Measurements from ENCODE around the gene KCNE1. TPM values are rescaled to one million over a fixed set of nuclear protein-coding genes. Genes with fewer than 3 reads are reported as not detected.
"Not testable (repeated sequence)": the region's sequence is repeated elsewhere in the genome, so short reads cannot be mapped to it uniquely, and the experiment has no call there.

Gene KCNE1
- total and polyA plus RNA-seq, 4 donors = 0.28 to 7.2 (median 2.5) TPM

DNA sequence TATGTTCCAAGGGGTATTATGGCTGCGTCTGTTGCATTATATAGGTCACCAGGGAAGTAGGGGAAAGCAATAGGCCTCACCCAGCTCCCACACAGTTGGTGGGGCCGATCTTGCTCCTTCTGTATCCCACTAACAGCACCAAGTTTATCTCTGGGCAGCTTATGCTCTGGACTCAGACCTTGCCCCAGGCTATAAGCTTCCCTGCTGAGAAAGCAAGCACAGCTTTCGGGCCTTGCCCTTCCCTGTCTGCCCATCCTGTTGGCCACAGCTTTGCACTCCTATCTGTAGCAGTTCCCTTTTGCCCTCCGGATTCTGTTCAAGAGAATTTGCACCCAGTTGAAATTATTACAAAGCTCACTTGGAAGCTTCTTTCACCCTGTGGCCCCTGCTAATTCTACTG is 12.9 kb downstream of the KCNE1 start:
- no peaks in the 10 kb centered on the region for H3K27me3 ChIP-seq (ENCODE audit: control insufficient read depth in 1 of 2, insufficient read depth in 2 of 2, low read length in 1 of 2)
- peaks cover 8% of the 10 kb centered on the region for H3K9me3 ChIP-seq (ENCODE audit: control insufficient read depth, low read length)
- no peaks in the 10 kb centered on the region for H3K4me1 ChIP-seq (ENCODE audit: control insufficient read depth in 1 of 2, insufficient read depth in 2 of 2, low read length in 2 of 2)
- intact Hi-C loops (cut with DNase I) = no loop called here
- WGBS, 2 donors = 76 to 88% methylated on average over 4 of the region's 4 CpGs
- no peaks in the 10 kb centered on the region for H3K36me3 ChIP-seq (ENCODE audit: control insufficient read depth in 1 of 2, insufficient read depth in 2 of 2, low read length in 1 of 2)
- no peak for ATAC-seq (ENCODE audit: low FRiP score)
- H3K4me3 ChIP-seq (ENCODE audit: low read length in 2 of 2) = no peak overlapping the region
- no peak for DNase-seq
- no peak overlapping the region for H3K27ac ChIP-seq (ENCODE audit: low read depth in 1 of 2, low read length in 2 of 2)

DNA sequence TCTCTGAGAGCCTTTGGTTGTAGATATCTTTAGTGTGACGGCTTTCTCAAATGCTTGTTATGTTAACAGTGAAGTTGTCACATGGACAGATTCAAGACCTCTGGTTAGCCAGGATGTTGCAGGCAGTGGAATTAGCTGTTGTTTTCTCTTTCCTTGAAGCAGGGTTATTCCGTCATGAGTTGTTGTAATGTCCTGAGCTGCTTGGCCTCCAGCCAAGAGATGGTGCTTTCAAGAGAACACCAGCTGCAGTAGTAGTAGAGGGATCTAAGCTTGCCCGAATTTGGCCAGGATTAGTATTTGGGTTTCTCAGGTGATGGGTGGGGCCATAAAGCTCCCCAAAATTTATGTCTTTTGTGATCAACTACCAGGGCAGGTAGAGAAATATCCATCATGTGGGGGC is 13.4 kb downstream of the KCNE1 start:
- ATAC-seq (ENCODE audit: low FRiP score) = no peak
- no peak overlapping the region for H3K27ac ChIP-seq (ENCODE audit: low read depth in 1 of 2, low read length in 2 of 2)
- DNase-seq = no peak
- peaks cover 8% of the 10 kb centered on the region for H3K9me3 ChIP-seq (ENCODE audit: control insufficient read depth, low read length)
- H3K27me3 ChIP-seq (ENCODE audit: control insufficient read depth in 1 of 2, insufficient read depth in 2 of 2, low read length in 1 of 2) = no peaks in the 10 kb centered on the region
- WGBS, 2 donors = 60 to 62% methylated on average over 3 of the region's 3 CpGs
- no peak overlapping the region for H3K4me3 ChIP-seq (ENCODE audit: low read length in 2 of 2)
- no peaks in the 10 kb centered on the region for H3K4me1 ChIP-seq (ENCODE audit: control insufficient read depth in 1 of 2, insufficient read depth in 2 of 2, low read length in 2 of 2)
- no peaks in the 10 kb centered on the region for H3K36me3 ChIP-seq (ENCODE audit: control insufficient read depth in 1 of 2, insufficient read depth in 2 of 2, low read length in 1 of 2)
- intact Hi-C loops (cut with DNase I) = no loop called here

DNA sequence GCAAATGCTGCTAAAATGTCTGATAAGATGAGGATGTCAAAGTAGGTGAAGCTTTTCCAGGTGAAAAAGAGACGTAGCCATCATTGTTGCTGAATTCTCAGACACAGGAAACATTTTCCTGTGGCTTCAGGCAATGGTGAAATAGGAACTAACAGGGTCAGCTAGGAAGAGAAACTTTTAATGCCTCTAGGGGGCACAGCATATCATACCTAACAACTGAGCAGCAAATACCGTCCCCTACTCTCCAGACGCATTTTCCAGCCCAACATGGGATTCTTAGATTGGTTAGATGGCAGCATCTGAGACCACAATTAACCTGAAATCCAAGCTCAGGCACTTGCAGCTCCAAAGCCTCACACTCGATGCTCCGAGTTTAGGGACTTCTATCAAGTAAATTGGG is 28.2 kb downstream of the KCNE1 start:
- WGBS, 2 donors = no CpG with 5 or more reads among the region's 5 CpGs
- DNase-seq; H3K36me3 ChIP-seq (ENCODE audit: control insufficient read depth in 1 of 2, insufficient read depth in 2 of 2, low read length in 1 of 2); ATAC-seq (ENCODE audit: low FRiP score); H3K27ac ChIP-seq (ENCODE audit: low read depth in 1 of 2, low read length in 2 of 2); H3K9me3 ChIP-seq (ENCODE audit: control insufficient read depth, low read length); H3K4me1 ChIP-seq (ENCODE audit: control insufficient read depth in 1 of 2, insufficient read depth in 2 of 2, low read length in 2 of 2); intact Hi-C loops (cut with DNase I); H3K27me3 ChIP-seq (ENCODE audit: control insufficient read depth in 1 of 2, insufficient read depth in 2 of 2, low read length in 1 of 2); H3K4me3 ChIP-seq (ENCODE audit: low read length in 2 of 2): not testable (repeated sequence)

DNA sequence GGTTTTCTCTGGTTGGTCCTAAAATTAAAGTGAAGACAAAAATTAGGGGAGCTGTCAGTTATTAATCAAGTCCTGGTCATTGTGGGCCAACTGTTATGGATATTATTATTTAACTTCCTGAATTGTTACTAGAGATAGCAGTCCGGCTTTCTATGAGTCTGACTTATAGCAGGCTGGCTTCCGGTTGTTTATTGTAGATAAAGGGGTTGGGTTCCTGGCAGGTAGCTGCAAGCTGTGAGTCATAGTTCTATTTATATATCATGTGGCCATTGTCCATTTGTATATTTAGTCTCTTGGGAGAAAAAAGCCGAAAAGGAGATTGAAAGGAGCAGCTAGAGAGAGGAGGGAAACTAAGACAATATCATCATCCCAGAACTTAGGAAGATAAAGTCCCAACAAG is 28.6 kb downstream of the KCNE1 start:
- H3K27me3 ChIP-seq (ENCODE audit: control insufficient read depth in 1 of 2, insufficient read depth in 2 of 2, low read length in 1 of 2); H3K9me3 ChIP-seq (ENCODE audit: control insufficient read depth, low read length); ATAC-seq (ENCODE audit: low FRiP score); H3K27ac ChIP-seq (ENCODE audit: low read depth in 1 of 2, low read length in 2 of 2); intact Hi-C loops (cut with DNase I); H3K4me1 ChIP-seq (ENCODE audit: control insufficient read depth in 1 of 2, insufficient read depth in 2 of 2, low read length in 2 of 2); H3K36me3 ChIP-seq (ENCODE audit: control insufficient read depth in 1 of 2, insufficient read depth in 2 of 2, low read length in 1 of 2); DNase-seq; H3K4me3 ChIP-seq (ENCODE audit: low read length in 2 of 2): not testable (repeated sequence)
- no CpG with 5 or more reads among the region's 3 CpGs for WGBS, 2 donors

DNA sequence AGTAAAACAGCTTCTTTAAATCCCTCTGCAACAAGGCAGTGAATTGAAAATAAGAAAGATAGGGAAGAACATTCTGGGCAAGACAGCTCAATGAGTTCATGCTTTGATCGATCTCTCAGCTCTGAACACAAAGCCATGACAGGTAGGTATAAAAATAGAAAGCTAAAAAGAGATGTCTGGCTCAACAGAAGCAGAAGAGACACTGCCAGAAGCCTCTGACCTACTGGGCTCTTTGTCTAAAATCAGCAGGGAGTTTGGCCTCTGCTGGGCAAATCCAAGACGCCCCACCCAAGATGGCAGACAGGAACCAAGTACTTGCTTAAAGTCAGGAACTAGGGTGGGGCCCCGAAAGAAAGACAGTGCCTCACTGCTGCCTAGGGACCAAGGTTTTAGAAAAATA is 44.7 kb downstream of the KCNE1 start:
- H3K4me1 ChIP-seq (ENCODE audit: control insufficient read depth in 1 of 2, insufficient read depth in 2 of 2, low read length in 2 of 2); H3K36me3 ChIP-seq (ENCODE audit: control insufficient read depth in 1 of 2, insufficient read depth in 2 of 2, low read length in 1 of 2); H3K9me3 ChIP-seq (ENCODE audit: control insufficient read depth, low read length); H3K27ac ChIP-seq (ENCODE audit: low read depth in 1 of 2, low read length in 2 of 2); ATAC-seq (ENCODE audit: low FRiP score); H3K4me3 ChIP-seq (ENCODE audit: low read length in 2 of 2); DNase-seq; intact Hi-C loops (cut with DNase I); H3K27me3 ChIP-seq (ENCODE audit: control insufficient read depth in 1 of 2, insufficient read depth in 2 of 2, low read length in 1 of 2): not testable (repeated sequence)
- WGBS, 2 donors = no CpG with 5 or more reads among the region's 3 CpGs

DNA sequence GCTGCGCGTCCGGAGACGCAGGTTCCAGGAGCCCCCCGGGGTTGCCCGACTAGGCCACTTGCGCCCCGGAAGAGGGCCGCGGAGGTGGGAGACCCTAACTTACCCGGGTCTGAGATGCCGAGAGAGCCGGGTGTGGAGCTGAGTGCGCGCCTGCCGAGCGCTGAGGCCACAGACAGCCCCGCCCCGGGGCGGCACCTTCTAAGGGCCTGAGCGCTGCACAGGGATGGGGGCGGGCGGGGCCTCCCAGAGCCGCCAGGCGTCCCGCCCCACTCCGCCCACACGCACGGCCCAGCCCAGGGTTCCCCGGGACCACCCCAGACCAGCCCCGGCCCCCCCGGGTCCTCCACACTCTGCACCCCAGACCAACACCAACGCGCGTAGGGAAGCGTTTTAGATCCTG is 52.6 kb downstream of the KCNE1 start:
- H3K4me3 ChIP-seq (ENCODE audit: low read length in 2 of 2); H3K27ac ChIP-seq (ENCODE audit: low read depth in 1 of 2, low read length in 2 of 2); ATAC-seq (ENCODE audit: low FRiP score); H3K9me3 ChIP-seq (ENCODE audit: control insufficient read depth, low read length); DNase-seq; H3K27me3 ChIP-seq (ENCODE audit: control insufficient read depth in 1 of 2, insufficient read depth in 2 of 2, low read length in 1 of 2); H3K4me1 ChIP-seq (ENCODE audit: control insufficient read depth in 1 of 2, insufficient read depth in 2 of 2, low read length in 2 of 2); H3K36me3 ChIP-seq (ENCODE audit: control insufficient read depth in 1 of 2, insufficient read depth in 2 of 2, low read length in 1 of 2); intact Hi-C loops (cut with DNase I): not testable (repeated sequence)
- no CpG with 5 or more reads among the region's 36 CpGs for WGBS, 2 donors

DNA sequence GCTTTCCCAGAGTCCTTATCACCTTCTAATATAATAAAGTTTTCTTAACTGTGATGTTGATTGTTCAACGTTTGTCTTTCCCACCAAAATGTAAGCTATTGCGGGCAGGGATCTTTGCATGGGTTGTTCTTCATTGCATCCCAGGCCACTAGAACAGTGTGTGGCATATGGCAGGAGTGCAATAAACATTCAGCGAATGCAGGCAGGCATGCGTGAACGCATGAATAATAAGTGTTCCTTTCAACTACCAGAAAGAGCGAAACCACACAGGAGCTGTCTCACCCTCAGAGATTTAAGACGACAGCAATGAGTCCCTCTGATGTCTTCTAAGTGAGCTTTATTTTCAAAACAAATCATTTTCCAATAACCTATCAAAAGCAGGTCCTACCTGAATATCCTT is 53.7 kb downstream of the KCNE1 start:
- H3K36me3 ChIP-seq (ENCODE audit: control insufficient read depth in 1 of 2, insufficient read depth in 2 of 2, low read length in 1 of 2); intact Hi-C loops (cut with DNase I); H3K9me3 ChIP-seq (ENCODE audit: control insufficient read depth, low read length); H3K4me1 ChIP-seq (ENCODE audit: control insufficient read depth in 1 of 2, insufficient read depth in 2 of 2, low read length in 2 of 2); H3K27ac ChIP-seq (ENCODE audit: low read depth in 1 of 2, low read length in 2 of 2); H3K27me3 ChIP-seq (ENCODE audit: control insufficient read depth in 1 of 2, insufficient read depth in 2 of 2, low read length in 1 of 2); DNase-seq; ATAC-seq (ENCODE audit: low FRiP score); H3K4me3 ChIP-seq (ENCODE audit: low read length in 2 of 2): not testable (repeated sequence)
- WGBS, 2 donors = no CpG with 5 or more reads among the region's 7 CpGs

DNA sequence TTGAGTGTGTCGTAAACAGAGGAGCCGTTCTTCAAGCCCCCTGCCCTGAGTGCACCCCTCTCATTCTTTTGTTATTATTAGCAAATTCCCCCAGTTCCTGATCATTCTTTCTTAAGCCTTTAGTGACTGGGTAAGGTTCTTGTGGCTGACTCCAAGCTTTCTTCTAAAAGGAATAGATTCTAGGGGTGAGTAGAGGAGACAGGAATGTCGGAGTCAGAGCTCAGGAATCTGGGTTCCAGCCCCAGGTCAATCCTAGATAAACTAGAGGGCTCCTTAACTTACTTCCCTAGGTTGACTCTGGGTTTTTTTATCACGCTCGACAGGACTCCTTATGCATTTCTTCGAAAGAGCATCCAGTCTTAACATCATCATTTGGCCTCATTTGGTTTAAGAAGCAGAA is 55.8 kb downstream of the KCNE1 start:
- ATAC-seq (ENCODE audit: low FRiP score); H3K9me3 ChIP-seq (ENCODE audit: control insufficient read depth, low read length); DNase-seq; H3K27ac ChIP-seq (ENCODE audit: low read depth in 1 of 2, low read length in 2 of 2); H3K4me3 ChIP-seq (ENCODE audit: low read length in 2 of 2); intact Hi-C loops (cut with DNase I); H3K27me3 ChIP-seq (ENCODE audit: control insufficient read depth in 1 of 2, insufficient read depth in 2 of 2, low read length in 1 of 2); H3K4me1 ChIP-seq (ENCODE audit: control insufficient read depth in 1 of 2, insufficient read depth in 2 of 2, low read length in 2 of 2); H3K36me3 ChIP-seq (ENCODE audit: control insufficient read depth in 1 of 2, insufficient read depth in 2 of 2, low read length in 1 of 2): not testable (repeated sequence)
- no CpG with 5 or more reads among the region's 6 CpGs for WGBS, 2 donors

DNA sequence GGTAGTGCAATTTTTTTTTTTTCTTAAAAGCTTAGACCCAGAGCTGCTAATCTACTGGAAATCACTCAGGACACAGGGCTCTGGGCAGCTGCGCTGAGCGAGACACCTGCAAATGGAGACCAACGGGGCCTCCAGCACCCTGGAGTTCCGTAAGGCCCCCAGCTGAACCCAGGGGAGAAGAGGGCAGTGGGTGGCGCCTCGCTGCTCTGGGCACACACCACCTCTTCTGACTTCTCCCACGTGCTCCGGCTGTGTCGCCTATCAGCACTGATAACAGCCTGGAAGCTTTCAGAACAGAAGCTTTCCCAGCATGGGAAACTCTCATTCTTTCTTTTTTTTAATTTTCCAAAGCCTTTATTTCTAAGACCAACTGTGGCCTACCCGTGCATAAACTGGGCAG is 56.4 kb downstream of the KCNE1 start:
- no CpG with 5 or more reads among the region's 10 CpGs for WGBS, 2 donors
- not testable (repeated sequence) for ATAC-seq (ENCODE audit: low FRiP score)

More for the DNA sequence above, 56.4 kb downstream of the KCNE1 start:
- intact Hi-C loops (cut with DNase I); H3K4me3 ChIP-seq (ENCODE audit: low read length in 2 of 2); DNase-seq; H3K27ac ChIP-seq (ENCODE audit: low read depth in 1 of 2, low read length in 2 of 2); H3K27me3 ChIP-seq (ENCODE audit: control insufficient read depth in 1 of 2, insufficient read depth in 2 of 2, low read length in 1 of 2); H3K36me3 ChIP-seq (ENCODE audit: control insufficient read depth in 1 of 2, insufficient read depth in 2 of 2, low read length in 1 of 2); H3K4me1 ChIP-seq (ENCODE audit: control insufficient read depth in 1 of 2, insufficient read depth in 2 of 2, low read length in 2 of 2); H3K9me3 ChIP-seq (ENCODE audit: control insufficient read depth, low read length): not testable (repeated sequence)
